ENCODE results near the gene DIS3. TPM values are rescaled to one million over a fixed set of nuclear protein-coding genes. Genes with fewer than 3 reads are reported as not detected.
"Not testable (repeated sequence)": the region's sequence is repeated elsewhere in the genome, so short reads cannot be mapped to it uniquely, and the experiment has no call there.

The DIS3 gene
- polyA plus RNA-seq, 3 donors: 6.7 to 11.3 (median 8.4) TPM

DNA sequence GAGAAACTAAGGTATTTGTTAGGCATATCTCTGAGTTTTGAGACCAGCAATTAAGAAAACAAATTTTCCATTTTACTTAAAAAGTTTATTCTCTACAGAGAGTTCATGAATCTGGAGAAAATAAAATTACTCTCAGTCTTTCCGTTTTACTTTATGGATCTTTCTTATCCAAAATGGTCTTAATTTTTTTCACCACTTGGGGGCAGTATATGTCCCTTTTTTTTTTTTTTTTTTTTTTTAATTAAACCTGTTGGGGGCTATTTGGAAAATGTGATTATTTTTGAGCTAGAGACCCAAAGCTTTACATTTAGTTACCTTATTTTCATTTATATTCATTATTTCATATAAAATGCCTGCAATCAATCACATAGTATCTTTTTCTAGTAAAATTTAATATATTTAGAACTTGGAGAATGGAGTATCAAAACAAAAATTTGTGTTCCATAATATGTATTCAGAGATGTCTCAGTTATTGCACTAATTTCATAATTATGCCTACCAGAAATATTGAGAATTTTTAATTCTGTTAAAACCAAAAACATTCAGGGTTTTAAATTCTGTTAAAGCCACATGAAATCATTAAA, 27.3 kb upstream of the DIS3 start:
- Mint-ChIP-seq H3K4me3 (no peak overlapping the region), H3K36me3 (peaks cover 16 to 28% of the 10 kb centered on the region in 2 donors), H3K27ac (no peak overlapping the region), H3K9me3 (peaks cover 0 to 2% (median 0%) of the 10 kb centered on the region in 7 donors), H3K4me1 (peaks cover 18% of the 10 kb centered on the region), H3K27me3 (ENCODE audit: low read depth in 3 of 3) (no peaks in the 10 kb centered on the region)
- TF ChIP-seq, protein P1, sequence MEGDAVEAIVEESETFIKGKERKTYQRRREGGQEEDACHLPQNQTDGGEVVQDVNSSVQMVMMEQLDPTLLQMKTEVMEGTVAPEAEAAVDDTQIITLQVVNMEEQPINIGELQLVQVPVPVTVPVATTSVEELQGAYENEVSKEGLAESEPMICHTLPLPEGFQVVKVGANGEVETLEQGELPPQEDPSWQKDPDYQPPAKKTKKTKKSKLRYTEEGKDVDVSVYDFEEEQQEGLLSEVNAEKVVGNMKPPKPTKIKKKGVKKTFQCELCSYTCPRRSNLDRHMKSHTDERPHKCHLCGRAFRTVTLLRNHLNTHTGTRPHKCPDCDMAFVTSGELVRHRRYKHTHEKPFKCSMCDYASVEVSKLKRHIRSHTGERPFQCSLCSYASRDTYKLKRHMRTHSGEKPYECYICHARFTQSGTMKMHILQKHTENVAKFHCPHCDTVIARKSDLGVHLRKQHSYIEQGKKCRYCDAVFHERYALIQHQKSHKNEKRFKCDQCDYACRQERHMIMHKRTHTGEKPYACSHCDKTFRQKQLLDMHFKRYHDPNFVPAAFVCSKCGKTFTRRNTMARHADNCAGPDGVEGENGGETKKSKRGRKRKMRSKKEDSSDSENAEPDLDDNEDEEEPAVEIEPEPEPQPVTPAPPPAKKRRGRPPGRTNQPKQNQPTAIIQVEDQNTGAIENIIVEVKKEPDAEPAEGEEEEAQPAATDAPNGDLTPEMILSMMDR (IDR thresholded peaks at IDR 0.05): peak; percentile 87
- no peaks in the 10 kb centered on the region for H4K20me1 ChIP-seq (ENCODE audit: insufficient read depth, low read length)
- no peak overlapping the region for H3K27ac ChIP-seq (ENCODE audit: low read depth in 1 of 2, low read length in 2 of 2)
- H2AFZ ChIP-seq (ENCODE audit: insufficient read depth, low read depth, low read length, poor library complexity, severe bottlenecking): no peak overlapping the region
- no CpG with 5 or more reads among the region's 1 CpG for WGBS (ENCODE audit: insufficient coverage)
- H3K4me2 ChIP-seq (replicated peaks; ENCODE audit: extremely low read depth, low read length, poor library complexity, severe bottlenecking): no peak overlapping the region
- H3K36me3 ChIP-seq (replicated peaks in 1 of 2; ENCODE audit: control insufficient read depth in 1 of 2, insufficient read depth in 2 of 2, low read length in 2 of 2): peaks cover 5 to 17% of the 10 kb centered on the region in 2 donors
- H3K9ac ChIP-seq (ENCODE audit: insufficient read depth, low read length, poor library complexity, severe bottlenecking): no peak overlapping the region
- peaks cover 13 to 24% of the 10 kb centered on the region in 2 donors for H3K4me1 ChIP-seq (ENCODE audit: control insufficient read depth in 1 of 2, insufficient read depth in 2 of 2, low read length in 2 of 2)
- H3K4me3 ChIP-seq (replicated peaks in 1 of 3; ENCODE audit: low read depth in 2 of 3, low read length in 3 of 3): no peak overlapping the region
- intact Hi-C loops (cut with micrococcal nuclease): no loop called here
- H3K27me3 ChIP-seq (ENCODE audit: control insufficient read depth in 2 of 2, insufficient read depth in 2 of 2, low read length in 2 of 2): no peaks in the 10 kb centered on the region
- no peaks in the 10 kb centered on the region for H3K79me2 ChIP-seq (ENCODE audit: insufficient read depth, low read length)
- H3K9me3 ChIP-seq (replicated peaks in 1 of 2; ENCODE audit: control insufficient read depth in 1 of 2, insufficient read depth in 1 of 2, low read length in 2 of 2): no peaks in the 10 kb centered on the region
- DNase-seq: peak in 1 of 3 donors; percentile 7

DNA sequence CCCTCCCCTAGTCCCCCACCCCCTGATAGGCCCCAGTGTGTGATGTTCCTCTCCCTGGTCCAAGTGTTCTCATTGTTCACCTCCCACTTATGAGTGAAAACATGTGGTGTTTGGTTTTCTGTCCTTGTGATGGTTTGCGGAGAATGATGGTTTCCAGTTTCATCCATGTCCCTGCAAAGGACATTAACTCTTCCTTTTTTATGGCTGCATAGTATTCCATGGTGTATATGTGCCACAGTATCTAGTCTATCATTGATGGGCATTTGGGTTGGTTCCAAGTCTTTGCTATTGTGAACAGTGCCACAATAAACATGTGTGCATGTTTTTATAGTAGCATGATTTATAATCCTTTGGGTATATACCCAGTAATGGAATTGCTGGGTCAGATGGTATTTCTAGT, 24.8 kb upstream of the DIS3 start:
- DNase-seq; H2AFZ ChIP-seq (ENCODE audit: insufficient read depth, low read depth, low read length, poor library complexity, severe bottlenecking); H3K9me3 Mint-ChIP-seq; H3K79me2 ChIP-seq (ENCODE audit: insufficient read depth, low read length); H3K9me3 ChIP-seq (replicated peaks in 1 of 2; ENCODE audit: control insufficient read depth in 1 of 2, insufficient read depth in 1 of 2, low read length in 2 of 2); H3K27me3 Mint-ChIP-seq (ENCODE audit: low read depth in 3 of 3); H3K4me3 ChIP-seq (replicated peaks in 1 of 3; ENCODE audit: low read depth in 2 of 3, low read length in 3 of 3); H3K27me3 ChIP-seq (ENCODE audit: control insufficient read depth in 2 of 2, insufficient read depth in 2 of 2, low read length in 2 of 2); H4K20me1 ChIP-seq (ENCODE audit: insufficient read depth, low read length); H3K9ac ChIP-seq (ENCODE audit: insufficient read depth, low read length, poor library complexity, severe bottlenecking); H3K4me2 ChIP-seq (replicated peaks; ENCODE audit: extremely low read depth, low read length, poor library complexity, severe bottlenecking); H3K4me3 Mint-ChIP-seq; intact Hi-C loops (cut with micrococcal nuclease): not testable (repeated sequence)
- Mint-ChIP-seq H3K27ac (peak overlapping the region in 6 of 7 donors; percentile 47 to 75 (median 58)), H3K4me1 (peaks cover 18% of the 10 kb centered on the region), H3K36me3 (peaks cover 24 to 31% of the 10 kb centered on the region in 2 donors)
- no CpG with 5 or more reads among the region's 1 CpG for WGBS (ENCODE audit: insufficient coverage)
- peak overlapping the region in 1 of 2 donors; percentile 72 for H3K27ac ChIP-seq (ENCODE audit: low read depth in 1 of 2, low read length in 2 of 2)
- H3K4me1 ChIP-seq (ENCODE audit: control insufficient read depth in 1 of 2, insufficient read depth in 2 of 2, low read length in 2 of 2): peaks cover 13 to 24% of the 10 kb centered on the region in 2 donors
- peaks cover 0 to 14% of the 10 kb centered on the region in 2 donors for H3K36me3 ChIP-seq (replicated peaks in 1 of 2; ENCODE audit: control insufficient read depth in 1 of 2, insufficient read depth in 2 of 2, low read length in 2 of 2)
